GM19023 (cell line): ENCODE results near the gene ALG8.

Experiments used
- ATAC-seq: cut with Tn5 transposase; IDR thresholded peaks from one replicate; pipeline ENCODE4 v1.9.1; 2021; ENCODE audit warnings: mild to moderate bottlenecking, moderate library complexity; ENCODE audit not compliant: unreplicated experiment

The ALG8 gene

DNA sequence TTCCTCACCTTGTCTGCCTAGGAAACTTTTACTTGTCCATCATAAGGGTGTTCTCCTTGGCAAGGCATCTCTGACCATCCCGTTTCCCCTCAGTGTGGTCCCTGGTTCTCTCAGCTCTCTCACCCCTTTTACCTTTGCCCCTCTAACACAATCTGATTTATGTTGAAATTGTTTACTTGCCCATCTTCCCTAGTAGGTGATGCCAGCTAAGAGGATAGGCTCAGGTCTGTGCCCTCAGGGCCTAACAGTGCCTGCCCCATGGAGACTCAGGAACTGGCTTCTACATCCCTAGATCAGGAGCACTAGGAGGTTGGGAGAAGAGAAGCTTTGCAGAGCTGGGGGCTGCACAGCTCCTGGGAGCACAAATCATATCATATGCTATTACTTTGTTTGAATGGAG is 21.1 kb upstream of the ALG8 start:
- no peak for ATAC-seq

DNA sequence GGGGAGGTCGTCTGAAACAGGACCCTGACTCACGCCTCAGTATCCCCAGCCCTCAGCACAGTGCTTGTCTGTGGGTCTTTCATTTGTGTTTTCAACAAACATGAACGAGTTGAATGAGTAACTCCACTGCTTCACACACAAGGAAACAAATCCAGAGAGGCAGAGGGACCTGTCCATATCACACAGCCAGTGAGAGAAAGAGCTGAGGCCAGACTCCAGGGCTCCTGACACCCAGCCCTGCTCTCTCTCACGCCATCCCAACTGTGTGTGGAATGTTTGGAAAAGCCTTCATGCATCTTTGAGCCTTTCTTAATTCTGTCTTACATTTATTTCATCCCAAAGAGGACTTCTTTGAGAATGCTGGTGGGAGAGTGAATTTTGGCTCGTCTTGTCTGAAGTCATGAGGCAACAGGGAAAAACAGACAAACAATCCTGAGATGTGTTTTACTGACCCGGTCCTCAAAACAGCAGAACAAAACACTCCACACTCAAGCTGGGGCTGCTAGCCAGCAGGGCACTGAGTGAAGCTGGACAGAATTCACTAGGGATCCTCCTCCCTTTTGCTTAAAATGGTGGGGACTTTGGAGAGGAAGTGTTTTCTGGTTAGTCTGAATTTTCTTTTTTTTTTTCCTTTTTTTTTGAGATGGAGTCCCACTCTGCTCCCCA is 19.7 kb upstream of the ALG8 start:
- ATAC-seq: no peak

DNA sequence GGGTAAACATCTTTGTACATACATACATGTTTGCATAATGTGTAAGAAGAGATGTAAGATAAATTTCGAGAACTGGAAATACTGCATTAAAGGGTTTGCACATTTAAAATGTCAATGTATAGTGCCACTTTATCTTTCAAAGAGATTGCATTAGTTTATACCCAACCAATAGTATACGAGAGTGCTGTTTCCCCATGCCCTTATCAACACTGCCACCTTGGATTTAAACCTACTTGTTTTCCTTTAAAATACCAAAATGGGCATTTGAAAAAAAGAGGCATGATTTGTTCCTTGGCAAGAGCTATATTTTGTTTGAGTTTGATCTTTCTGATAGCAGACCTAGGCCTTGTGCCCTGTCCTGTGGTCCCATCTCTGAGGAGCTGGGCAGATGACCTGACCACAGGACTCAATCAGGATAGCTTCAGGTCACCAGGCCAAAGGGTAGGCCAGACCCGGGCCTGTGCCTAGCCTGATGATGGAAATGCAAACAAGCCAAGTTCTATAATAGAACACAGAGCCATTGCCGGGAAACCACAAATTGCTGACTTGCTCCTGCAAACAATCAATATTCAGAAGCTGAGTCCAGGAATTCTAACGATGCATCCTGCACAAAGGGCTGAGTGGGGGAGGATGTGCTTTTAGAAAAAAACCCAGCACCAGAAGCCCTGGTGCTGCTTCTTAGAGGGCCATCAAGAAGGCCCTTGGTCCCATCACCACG is 16.9 kb upstream of the ALG8 start:
- ATAC-seq: no peak

DNA sequence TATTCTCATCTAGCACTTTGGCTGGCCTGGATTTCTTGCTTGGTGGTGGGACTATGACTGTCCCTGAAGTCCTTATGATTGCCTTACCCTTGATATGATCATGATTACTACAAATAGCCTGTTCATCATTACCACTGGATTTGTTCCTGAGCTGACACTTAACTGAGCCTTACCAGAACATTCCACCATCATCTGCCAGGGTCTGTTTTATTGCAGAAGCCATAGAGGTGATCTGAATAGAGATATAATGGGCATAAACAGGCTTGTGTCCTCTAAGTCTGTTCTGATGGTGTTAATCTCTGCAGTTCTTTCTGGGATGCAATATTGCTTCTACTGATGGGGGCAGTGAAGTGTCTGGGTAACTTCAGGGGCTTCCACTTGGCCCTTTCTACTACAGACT is 12.4 kb upstream of the ALG8 start:
- no peak for ATAC-seq

DNA sequence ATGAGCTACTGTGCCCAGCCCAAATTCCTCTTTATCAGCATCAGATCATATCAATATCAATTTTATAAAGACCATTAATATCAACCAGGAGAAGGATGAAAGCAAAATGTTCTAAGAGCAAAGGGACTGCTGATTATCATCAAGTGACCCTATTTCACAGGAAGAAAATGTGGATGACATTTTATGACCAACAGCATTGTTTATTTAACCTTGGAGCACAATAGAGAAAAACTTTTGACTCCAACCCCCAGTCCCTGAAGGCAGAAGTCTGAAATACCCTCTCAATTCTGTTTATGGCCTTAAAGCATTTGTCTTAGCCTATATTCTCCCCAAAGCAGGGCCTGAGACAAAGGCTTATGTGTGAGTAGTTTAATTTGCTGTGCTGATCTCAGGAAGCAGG is 11.3 kb upstream of the ALG8 start:
- ATAC-seq: no peak

DNA sequence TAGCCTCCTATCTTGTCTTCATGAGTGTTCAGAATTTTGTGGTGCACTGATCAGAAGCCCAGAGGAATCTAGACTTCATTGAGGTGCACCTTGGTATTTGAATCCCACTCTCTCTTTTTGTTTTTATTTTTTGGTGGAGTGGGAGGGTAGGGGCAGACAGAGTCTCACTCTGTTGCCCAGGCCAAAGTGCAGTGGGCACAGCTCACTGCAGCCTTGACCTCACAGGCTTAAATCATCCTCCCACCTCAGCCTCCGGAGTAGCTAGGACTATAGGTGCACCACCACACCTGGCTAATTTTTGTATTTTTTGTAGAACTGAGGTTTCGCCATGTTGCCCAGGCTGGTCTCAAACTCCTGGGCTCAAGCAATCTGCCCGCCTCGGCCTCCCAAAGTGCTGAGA is 10.9 kb upstream of the ALG8 start:
- no peak for ATAC-seq

DNA sequence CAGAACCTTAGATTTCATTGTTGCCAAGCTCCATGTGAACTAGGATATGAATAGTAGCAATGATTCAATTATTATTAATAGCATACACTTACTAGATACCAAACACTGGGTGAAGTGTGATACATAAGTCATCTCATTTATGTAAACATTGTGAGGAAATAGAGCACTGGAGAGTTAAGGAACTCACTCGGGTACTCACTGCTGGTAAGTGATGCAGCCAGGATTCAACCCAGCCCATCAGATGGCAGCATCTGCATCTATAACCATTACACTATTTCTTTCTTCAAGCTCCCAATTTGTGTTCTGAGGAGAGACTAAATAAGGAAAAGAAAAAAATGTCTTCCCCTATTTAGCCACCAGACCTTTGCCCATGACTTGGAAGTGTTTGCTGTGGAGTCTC is 10.2 kb upstream of the ALG8 start:
- ATAC-seq: no peak

DNA sequence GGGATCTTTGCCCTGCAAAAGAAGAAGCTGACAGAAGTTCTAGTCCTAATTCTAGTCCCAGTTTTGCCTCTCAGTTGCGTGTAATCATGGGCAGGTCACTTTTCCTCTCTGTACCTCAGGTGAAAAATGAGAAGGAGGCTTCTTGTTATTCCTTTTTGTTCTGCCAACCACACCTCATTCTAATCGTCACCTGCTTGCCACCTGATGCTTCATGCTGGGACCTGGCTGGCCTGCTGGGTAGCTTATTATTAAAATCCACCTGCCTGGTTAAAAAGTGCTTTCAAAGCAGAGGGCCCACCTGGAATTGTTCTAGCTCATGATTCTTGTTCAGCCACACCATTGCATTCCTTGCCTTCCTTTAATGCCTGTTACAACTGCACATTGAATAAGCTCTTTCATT is 8.4 kb upstream of the ALG8 start:
- no peak for ATAC-seq

DNA sequence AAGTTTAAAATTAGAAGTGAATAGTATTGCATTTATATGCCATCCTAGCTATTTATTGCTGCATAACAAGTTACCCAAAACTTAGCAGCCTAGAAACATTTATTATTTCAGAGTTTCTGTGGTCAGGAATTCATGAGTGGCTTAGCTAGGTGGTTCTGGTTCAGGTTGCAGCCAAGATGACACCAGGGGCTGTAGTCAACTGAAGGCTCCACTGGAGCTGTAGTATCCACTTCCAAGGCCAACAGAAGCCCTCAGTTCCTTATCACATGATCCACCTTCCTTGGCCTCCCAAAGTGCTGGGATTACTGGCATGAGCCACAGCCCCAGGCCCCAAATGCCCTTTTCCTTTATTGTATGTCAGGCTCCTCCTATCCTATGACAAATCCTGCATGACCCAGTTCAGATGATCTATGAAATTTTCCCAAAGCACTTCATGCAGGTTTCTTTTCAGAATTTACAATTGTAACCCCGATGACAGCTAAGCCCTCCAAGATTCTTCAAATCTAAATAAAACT is 6.1 kb upstream of the ALG8 start:
- no peak for ATAC-seq

DNA sequence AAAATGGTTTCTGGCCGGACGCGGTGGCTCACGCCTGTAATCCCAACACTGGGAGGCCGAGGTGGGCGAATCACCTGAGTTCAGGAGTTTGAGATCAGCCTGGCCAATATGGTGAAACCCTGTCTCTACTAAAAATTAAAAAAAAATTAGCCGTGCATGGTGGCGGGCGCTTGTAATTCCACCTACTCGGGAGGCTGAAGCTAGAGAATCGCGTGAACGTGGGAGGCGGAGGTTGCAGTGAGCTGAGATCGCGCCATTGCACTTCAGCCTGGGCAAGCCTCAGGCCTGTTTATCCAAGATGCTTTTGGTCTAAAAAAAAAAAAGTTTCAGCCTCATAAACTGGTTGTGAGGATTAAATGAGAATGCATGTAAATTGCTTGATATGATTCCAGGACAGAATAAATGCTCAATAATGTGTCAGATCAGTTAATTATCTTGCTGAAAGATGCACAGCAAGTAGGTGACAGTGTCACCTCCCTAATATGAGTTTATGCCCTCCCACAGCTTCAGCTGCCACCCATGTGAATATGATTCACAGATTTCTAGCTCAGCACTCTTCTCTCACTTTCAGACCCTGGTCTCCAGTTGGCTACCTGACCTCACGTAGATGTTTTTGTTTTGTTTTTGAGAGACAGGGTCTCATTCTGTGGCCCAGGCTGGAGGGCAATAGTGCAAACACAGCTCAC is 1.1 kb upstream of the ALG8 start:
- no peak for ATAC-seq

DNA sequence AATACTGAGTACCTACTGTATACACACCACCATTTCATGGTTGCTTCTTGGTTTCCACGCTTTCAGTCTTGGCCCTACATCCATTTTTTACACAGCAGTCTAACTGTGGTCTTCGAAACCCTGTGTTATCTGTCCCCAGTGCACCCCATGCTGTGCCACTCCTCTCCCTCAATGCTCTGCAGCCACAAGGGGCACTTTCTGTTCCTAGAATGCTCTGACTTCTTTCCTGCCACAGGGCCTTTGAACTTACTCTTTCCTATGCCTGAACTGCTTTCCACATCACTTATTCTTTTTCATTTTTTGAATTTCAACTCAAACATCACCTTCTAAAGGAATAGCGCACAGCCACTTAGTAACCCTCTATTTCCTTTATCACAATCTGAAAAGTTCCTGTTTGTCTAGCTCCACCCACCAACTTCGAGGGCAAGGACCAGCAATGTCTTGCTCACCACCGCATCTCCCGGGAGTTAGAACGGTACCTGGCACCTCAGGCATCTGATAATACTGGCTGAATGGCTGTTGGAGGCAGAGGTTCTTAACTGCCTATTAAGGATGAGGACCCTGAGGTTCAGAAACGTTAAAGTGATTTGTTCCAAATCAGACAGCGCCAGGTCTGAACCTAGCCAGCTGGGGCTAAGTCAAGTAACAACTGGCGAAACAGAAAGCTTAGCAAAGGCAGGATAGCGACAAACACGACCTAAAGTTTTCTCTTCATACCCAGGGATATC is 568 bp downstream of the ALG8 start:
- peak; percentile 31 for ATAC-seq

DNA sequence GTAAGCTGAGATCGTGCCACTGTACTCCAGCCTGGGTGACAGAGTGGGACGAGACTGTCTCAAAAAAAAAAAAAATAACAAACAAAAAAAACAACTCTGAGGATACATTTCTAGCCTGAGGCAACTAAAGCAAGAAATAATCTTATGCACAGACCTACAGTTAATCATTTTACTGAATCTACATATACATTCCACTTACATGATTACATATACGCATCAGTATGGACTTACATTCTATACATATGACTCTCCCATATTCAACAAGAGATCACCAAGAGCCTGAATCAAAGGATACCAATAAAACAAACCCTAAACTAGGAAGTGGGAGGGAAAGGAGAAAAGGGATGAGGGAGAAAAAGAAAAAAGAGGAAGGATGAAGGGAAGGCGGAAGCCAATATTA is 1.1 kb downstream of the ALG8 start:
- no peak for ATAC-seq

DNA sequence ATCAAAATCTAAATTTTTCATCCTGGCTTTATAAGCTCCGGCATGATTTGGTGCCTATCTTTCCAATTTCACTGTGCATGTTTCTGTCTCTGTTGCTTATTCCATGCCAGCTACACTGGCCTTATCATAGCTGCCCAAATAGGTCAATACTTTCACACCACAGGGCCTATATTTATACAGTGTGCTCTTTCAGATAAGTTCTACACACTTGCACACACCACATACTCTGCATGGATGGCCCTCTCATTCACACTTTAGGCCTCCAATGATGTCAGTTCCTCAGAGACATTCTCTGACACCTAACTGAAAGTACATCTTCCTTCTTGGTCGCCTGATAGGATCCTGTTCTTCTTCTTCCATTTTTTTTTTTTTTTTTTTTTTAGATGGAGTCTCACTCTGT is 7.0 kb downstream of the ALG8 start:
- ATAC-seq: no peak

DNA sequence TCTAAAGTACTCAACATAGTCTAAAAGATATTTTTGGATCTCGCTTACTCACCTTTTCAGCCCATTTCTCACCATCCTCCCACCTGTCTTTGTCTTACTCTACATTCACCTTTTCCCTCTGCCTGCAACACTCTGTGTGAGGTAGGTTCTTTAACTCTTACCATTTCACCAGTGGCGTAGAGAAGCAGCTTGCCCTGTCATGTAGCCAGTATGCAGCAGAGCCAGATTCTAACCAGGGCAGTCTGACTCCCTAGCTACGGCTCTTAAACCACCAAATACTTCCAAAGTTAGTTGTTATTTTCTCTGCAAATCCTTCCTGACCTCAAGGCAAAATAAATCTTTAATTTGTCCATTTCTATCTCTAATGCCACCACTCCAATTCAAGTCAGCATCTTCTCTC is 7.5 kb downstream of the ALG8 start:
- no peak for ATAC-seq

DNA sequence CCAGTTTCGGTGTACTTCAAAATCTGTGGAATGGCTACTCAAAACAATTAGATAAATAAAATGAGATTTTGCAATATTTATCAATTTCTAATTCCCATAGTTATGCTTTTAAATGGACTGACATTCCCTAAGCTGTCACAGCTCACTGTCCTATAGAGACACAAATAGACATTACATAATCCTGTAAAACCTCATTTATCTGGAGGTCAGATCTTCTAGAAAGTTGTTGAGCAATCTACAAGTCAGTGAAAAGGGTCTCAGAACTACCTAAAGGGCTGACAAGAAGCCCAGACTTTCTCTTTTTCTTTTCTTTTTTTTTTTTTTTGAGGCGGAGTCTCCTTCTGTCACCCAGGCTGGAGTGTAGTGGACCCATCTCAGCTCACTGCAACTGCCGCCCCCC is 12.0 kb downstream of the ALG8 start:
- no peak for ATAC-seq

DNA sequence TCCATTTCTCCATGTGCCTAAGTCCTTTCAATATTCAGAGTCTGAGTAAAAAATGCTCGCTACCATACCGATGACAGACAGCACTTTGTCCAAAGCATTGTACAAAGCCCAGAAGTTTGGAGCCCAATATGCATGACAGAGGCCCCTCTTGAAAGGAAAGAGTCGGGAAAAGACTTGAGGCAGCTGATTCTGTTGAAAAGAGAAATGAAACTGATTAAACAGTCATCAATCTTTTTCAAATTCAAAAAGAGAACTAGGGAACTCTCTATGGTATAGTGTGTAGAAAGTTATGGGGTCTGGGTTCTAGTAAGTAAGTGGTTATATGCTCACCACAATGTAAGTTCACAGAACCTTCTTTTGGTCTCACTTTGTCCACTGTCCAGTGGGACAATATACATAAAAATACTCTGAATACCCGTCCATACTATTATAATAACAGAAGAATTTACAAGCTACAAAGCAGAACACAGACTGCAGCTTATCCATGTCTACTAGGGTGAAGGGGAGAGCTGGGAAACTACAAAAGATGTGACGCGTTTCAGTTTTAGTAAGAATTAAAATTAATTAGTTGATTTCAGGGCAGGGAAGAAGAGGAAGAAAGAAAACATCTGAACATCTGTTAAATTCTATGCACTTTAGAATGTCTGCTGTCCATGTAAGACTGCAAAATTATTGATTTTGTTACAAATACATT is 26.7 kb downstream of the ALG8 start:
- ATAC-seq: no peak

DNA sequence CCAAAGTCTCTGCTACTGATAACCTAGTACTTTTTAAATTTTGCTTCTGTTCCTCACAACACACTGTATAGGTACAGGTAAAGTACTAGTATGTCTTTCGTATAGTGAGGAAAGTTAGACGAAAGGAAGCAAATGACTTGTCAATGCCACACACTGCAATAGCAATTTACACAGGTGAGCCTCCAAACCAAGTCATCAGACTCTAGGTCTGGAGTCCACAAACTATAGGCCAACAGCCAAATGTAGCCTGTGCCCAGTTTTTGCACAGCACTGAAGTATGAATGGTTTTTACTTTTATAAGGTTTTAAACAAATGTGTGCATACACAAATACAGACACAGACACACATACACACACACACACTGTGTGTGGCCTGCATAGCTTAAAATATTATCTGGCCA is 28.1 kb downstream of the ALG8 start:
- no peak for ATAC-seq

DNA sequence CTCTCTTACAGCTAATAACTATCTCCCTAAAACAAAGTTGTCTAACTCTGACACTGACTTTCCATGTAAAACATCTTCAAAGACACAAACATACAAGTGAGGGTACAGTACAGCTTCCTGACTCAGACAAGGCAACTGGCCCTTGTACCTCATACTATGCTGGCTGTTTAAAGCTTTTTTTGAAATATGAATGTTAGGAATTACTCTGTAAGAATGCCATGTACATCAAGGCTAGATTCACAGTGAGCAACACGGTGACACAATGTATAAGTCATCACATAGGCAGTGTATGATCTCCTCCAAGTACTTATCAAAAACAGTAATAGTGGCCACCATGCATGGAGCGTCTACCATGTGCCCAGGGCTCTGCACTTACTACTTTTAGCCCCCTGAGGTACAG is 28.6 kb downstream of the ALG8 start:
- ATAC-seq: no peak

DNA sequence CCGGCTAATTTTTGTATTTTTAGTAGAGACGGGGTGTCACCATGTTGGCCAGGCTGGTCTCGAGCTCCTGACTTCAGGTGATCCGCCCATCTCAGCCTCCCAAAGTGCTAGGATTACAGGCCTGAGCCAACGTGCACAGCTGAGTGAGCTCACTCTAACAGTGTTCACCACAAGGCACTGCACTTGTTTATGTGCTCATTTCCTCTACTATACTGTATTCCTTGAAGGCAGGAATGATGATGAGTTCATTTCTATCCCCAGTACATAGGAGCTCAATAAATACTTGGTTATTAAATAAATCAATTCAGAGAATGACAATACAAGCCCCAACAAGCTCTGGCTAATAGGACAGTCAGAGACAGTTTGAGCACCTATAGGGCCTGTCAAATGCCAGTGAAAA is 29.1 kb downstream of the ALG8 start:
- no peak for ATAC-seq

DNA sequence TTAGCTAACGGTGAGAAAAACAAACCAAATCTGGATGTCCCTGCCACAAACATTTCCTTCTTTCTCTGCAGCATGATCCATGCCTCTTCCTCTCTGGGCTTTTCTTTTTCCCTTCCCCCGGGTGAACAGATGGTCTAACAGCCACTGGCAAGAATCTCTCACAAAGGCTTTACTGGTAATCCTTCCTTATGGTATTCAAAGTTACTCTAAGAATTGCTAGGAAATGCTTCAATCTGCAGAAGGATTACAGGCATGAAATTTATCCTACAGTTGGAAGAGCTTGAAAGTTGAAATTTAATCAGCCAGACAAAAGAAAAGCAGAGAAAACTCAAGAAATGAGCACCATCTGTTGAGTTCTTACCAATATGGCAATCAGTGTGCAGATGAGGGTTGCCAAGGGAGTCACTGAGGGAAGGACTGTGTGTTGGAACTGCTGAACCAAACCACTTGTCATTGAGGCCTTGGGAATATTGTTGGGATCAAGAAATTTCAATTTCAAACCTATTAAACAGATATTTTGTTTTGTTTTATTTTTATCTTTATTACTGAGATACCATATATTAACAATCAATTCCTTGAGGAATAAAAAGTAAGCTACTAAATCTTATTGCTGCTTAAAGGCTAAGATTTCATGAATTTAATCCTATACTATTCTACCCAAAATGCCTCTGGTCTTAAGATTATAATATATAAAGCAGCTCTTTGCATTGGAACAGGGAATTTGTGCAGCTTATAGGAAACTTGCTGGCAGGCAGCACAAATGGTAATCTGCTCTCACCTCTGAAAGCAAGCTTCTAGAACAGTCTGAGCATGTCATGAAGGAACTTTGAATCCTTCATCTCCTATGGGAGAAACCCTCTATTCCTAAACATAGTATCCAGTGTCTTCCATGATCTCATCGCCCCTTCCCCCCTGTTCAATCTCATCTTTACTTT is 30.1 kb downstream of the ALG8 start:
- ATAC-seq: no peak
